IPS-20b (cell line): Measurements from ENCODE around the gene TRIM43.
"Not testable (repeated sequence)": the region's sequence is repeated elsewhere in the genome, so short reads cannot be mapped to it uniquely, and the experiment has no call there.

Experiments used
- H3K27ac ChIP-seq: one replicate; pipeline ENCODE4 v1.5.1; 2013; ENCODE audit warnings: low read length
- H3K27me3 ChIP-seq: 2 replicates; pipeline ENCODE4 v1.6.1; 2013; ENCODE audit warnings: mild to moderate bottlenecking, low read length, inconsistent platforms; ENCODE audit not compliant: insufficient read depth
- H3K36me3 ChIP-seq: 2 replicates; pipeline ENCODE4 v1.6.1; 2013; ENCODE audit warnings: low read depth, mild to moderate bottlenecking, inconsistent platforms, low read length, moderate library complexity; ENCODE audit not compliant: insufficient read depth
- H3K4me1 ChIP-seq: 2 replicates; pipeline ENCODE4 v1.6.1; 2013; ENCODE audit warnings: mild to moderate bottlenecking, control low read depth, inconsistent platforms, low read length, moderate library complexity; ENCODE audit not compliant: insufficient read depth
- H3K4me3 ChIP-seq: 2 replicates; pipeline ENCODE4 v1.5.1; 2013; ENCODE audit warnings: mild to moderate bottlenecking, low read length, inconsistent platforms
- H3K9ac ChIP-seq: 2 replicates; pipeline ENCODE4 v1.6.1; 2013; ENCODE audit warnings: low read depth, mild to moderate bottlenecking, inconsistent platforms, low read length, moderate library complexity
- H3K9me3 ChIP-seq: 2 replicates; pipeline ENCODE4 v1.6.1; 2013; ENCODE audit warnings: mild to moderate bottlenecking, low read depth, low read length, inconsistent platforms; ENCODE audit not compliant: insufficient read depth

TRIM43 gene

GRCh38 chr2:95591701-95592100 lies at the start of gene TRIM43:
TRIM43 (plus strand) TSS chr2:95592001; CDS start chr2:95594024, 2,023 bp downstream.
- H3K4me3 ChIP-seq, H3K9me3 ChIP-seq, H3K36me3 ChIP-seq, H3K27me3 ChIP-seq, H3K4me1 ChIP-seq, H3K27ac ChIP-seq, H3K9ac ChIP-seq: not testable (repeated sequence)

GRCh38 chr2:95551055-95551568 lies 40.7 kb upstream of the TRIM43 start:
- Histone ChIP-seq H3K27ac (no peak overlapping the region), H3K4me3 (no peak overlapping the region), H3K9me3 (no peaks in the 10 kb centered on the region), H3K9ac (no peak overlapping the region), H3K27me3 (no peaks in the 10 kb centered on the region), H3K4me1 (no peaks in the 10 kb centered on the region), H3K36me3 (no peaks in the 10 kb centered on the region)

GRCh38 chr2:95552911-95553310 lies 38.9 kb upstream of the TRIM43 start:
- Histone ChIP-seq H3K9me3 (no peaks in the 10 kb centered on the region), H3K4me1 (no peaks in the 10 kb centered on the region), H3K27me3 (no peaks in the 10 kb centered on the region), H3K27ac (no peak overlapping the region), H3K4me3 (no peak overlapping the region), H3K9ac (no peak overlapping the region), H3K36me3 (no peaks in the 10 kb centered on the region)

GRCh38 chr2:95569170-95569569 lies 22.6 kb upstream of the TRIM43 start:
- no peak overlapping the region for H3K9ac ChIP-seq
- no peak overlapping the region for H3K27ac ChIP-seq
- no peak overlapping the region for H3K4me3 ChIP-seq
- H3K4me1 ChIP-seq = no peaks in the 10 kb centered on the region
- no peaks in the 10 kb centered on the region for H3K9me3 ChIP-seq
- 0 out of 2 replicates have a peak, but pooled peaks cover 4% of the 10 kb centered on the region for H3K27me3 ChIP-seq
- H3K36me3 ChIP-seq = no peaks in the 10 kb centered on the region

- H3K9me3 ChIP-seq = no peaks in the 10 kb centered on the region
- no peak overlapping the region for H3K9ac ChIP-seq
- H3K4me1 ChIP-seq = no peaks in the 10 kb centered on the region
- H3K4me3 ChIP-seq = no peak overlapping the region
- H3K27ac ChIP-seq = no peak overlapping the region
- no peaks in the 10 kb centered on the region for H3K36me3 ChIP-seq
- H3K27me3 ChIP-seq = no peaks in the 10 kb centered on the region
Measured at GRCh38 chr2:95573866-95574265, 17.9 kb upstream of the TRIM43 start.

- Histone ChIP-seq H3K9ac (no peak overlapping the region), H3K9me3 (no peaks in the 10 kb centered on the region), H3K36me3 (no peaks in the 10 kb centered on the region), H3K27me3 (no peaks in the 10 kb centered on the region), H3K4me1 (no peaks in the 10 kb centered on the region), H3K4me3 (no peak overlapping the region), H3K27ac (no peak overlapping the region)
Measured at GRCh38 chr2:95574506-95574905, 17.3 kb upstream of the TRIM43 start.

GRCh38 chr2:95575857-95576256 lies 15.9 kb upstream of the TRIM43 start:
- Histone ChIP-seq H3K4me3 (no peak overlapping the region), H3K27me3 (no peaks in the 10 kb centered on the region), H3K36me3 (no peaks in the 10 kb centered on the region), H3K4me1 (no peaks in the 10 kb centered on the region), H3K9ac (no peak overlapping the region), H3K27ac (no peak overlapping the region), H3K9me3 (no peaks in the 10 kb centered on the region)

- Histone ChIP-seq H3K9me3 (no peaks in the 10 kb centered on the region), H3K9ac (no peak overlapping the region), H3K4me1 (no peaks in the 10 kb centered on the region), H3K36me3 (no peaks in the 10 kb centered on the region), H3K4me3 (no peak overlapping the region), H3K27me3 (no peaks in the 10 kb centered on the region), H3K27ac (no peak overlapping the region)
Measured at GRCh38 chr2:95578539-95578938, 13.3 kb upstream of the TRIM43 start.

GRCh38 chr2:95583545-95583944 lies 8.3 kb upstream of the TRIM43 start:
- H3K4me1 ChIP-seq, H3K9me3 ChIP-seq, H3K27ac ChIP-seq, H3K36me3 ChIP-seq, H3K9ac ChIP-seq, H3K4me3 ChIP-seq, H3K27me3 ChIP-seq: not testable (repeated sequence)

GRCh38 chr2:95584321-95584720 lies 7.5 kb upstream of the TRIM43 start:
- H3K27ac ChIP-seq = not testable (repeated sequence)

GRCh38 chr2:95589777-95590536 lies 1.8 kb upstream of the TRIM43 start:
- not testable (repeated sequence) for H3K4me1 ChIP-seq, H3K4me3 ChIP-seq, H3K9me3 ChIP-seq, H3K27ac ChIP-seq, H3K9ac ChIP-seq, H3K36me3 ChIP-seq, H3K27me3 ChIP-seq

More at GRCh38 chr2:95584321-95584720, 7.5 kb upstream of the TRIM43 start:
- H3K9me3 ChIP-seq, H3K4me1 ChIP-seq, H3K4me3 ChIP-seq, H3K27me3 ChIP-seq, H3K9ac ChIP-seq, H3K36me3 ChIP-seq: not testable (repeated sequence)

GRCh38 chr2:95592973-95593372 lies 1.2 kb downstream of the TRIM43 start:
- H3K9me3 ChIP-seq, H3K4me1 ChIP-seq, H3K4me3 ChIP-seq, H3K27me3 ChIP-seq, H3K36me3 ChIP-seq, H3K27ac ChIP-seq, H3K9ac ChIP-seq: not testable (repeated sequence)
